ENCODE measurements around the gene CTF1. TPM values are rescaled to one million over a fixed set of nuclear protein-coding genes. Genes with fewer than 3 reads are reported as not detected.
A peak's percentile ranks its signal among the peaks of the same experiment; 100 is the strongest.

The CTF1 gene
- total and polyA plus RNA-seq, 10 of the 15 experiments (the other 5 are each of a cell fraction or from before 2014, with no cell fraction given): 0.04 to 0.46 (median 0.11) TPM; not detected in 3

DNA sequence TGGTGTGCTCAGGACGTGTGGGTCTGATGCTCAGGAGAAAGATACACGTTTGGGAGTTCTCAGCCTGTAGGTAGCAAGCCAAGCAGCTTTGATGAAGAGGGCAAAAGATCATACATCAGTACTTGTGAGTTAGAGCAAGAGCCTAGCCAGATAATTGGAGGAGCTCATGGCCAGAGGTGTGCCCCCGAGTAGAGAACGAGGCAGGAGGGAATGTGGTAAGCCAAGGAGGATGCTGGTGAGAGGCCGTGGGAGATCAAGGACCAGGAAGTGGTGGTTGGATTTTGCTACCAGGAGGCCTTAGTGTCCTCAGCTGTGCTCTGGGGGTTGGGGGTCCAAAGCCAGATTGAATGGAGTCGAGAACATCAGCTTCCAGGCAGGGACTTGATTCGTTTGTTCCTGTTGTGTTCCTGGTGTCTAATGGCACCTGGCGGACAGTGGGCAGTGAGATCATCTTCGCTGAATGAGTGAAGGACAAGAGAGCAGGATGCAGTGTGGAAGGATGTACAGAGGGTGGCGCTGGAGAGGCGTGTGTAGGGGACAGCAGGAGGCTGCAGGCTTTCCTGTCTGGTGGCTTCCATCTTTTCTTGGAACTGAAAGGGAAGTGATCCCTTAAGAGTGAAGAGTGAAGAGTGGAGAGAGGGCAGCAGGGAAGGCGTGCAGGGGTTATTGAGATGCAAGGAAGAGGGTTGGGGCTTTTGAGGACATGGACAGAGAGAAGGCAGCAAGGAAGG is 38.6 kb downstream of the CTF1 start (continued):
- TF ChIP-seq, protein P1, sequence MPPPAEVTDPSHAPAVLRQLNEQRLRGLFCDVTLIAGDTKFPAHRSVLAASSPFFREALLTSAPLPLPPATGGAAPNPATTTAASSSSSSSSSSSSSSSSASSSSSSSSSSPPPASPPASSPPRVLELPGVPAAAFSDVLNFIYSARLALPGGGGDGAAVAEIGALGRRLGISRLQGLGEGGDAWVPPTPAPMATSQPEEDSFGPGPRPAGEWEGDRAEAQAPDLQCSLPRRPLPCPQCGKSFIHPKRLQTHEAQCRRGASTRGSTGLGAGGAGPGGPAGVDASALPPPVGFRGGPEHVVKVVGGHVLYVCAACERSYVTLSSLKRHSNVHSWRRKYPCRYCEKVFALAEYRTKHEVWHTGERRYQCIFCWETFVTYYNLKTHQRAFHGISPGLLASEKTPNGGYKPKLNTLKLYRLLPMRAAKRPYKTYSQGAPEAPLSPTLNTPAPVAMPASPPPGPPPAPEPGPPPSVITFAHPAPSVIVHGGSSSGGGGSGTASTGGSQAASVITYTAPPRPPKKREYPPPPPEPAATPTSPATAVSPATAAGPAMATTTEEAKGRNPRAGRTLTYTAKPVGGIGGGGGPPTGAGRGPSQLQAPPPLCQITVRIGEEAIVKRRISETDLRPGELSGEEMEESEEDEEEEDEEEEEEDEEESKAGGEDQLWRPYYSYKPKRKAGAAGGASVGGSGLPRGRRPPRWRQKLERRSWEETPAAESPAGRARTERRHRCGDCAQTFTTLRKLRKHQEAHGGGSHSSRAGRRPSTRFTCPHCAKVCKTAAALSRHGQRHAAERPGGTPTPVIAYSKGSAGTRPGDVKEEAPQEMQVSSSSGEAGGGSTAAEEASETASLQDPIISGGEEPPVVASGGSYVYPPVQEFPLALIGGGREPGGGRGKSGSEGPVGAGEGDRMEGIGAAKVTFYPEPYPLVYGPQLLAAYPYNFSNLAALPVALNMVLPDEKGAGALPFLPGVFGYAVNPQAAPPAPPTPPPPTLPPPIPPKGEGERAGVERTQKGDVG (CRISPR knock-in tag; IDR thresholded peaks at IDR 0.05): no peak
- no peak for TF ChIP-seq SPI1 (IDR thresholded peaks at IDR 0.05; ENCODE audit: borderline replicate concordance, insufficient read depth, low read depth, low read length)
- TF ChIP-seq JUND (IDR thresholded peaks at IDR 0.05; ENCODE audit: low read depth, low read length): no peak
- 0 out of 2 replicates have a peak, but pooled peaks have one; percentile 12 for TF ChIP-seq POLR2A (IDR thresholded peaks at IDR 0.05; ENCODE audit: low read depth, low read length)
- TF ChIP-seq, protein P2, sequence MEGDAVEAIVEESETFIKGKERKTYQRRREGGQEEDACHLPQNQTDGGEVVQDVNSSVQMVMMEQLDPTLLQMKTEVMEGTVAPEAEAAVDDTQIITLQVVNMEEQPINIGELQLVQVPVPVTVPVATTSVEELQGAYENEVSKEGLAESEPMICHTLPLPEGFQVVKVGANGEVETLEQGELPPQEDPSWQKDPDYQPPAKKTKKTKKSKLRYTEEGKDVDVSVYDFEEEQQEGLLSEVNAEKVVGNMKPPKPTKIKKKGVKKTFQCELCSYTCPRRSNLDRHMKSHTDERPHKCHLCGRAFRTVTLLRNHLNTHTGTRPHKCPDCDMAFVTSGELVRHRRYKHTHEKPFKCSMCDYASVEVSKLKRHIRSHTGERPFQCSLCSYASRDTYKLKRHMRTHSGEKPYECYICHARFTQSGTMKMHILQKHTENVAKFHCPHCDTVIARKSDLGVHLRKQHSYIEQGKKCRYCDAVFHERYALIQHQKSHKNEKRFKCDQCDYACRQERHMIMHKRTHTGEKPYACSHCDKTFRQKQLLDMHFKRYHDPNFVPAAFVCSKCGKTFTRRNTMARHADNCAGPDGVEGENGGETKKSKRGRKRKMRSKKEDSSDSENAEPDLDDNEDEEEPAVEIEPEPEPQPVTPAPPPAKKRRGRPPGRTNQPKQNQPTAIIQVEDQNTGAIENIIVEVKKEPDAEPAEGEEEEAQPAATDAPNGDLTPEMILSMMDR (IDR thresholded peaks at IDR 0.05 in 2 of 3, conservative IDR thresholded peaks at IDR 0.05 in 1 of 3; ENCODE audit: control insufficient read depth in 2 of 3, extremely low read depth in 1 of 3, insufficient read depth in 1 of 3, low read depth in 3 of 3, low read length in 3 of 3): peak; percentile 48 to 58 (median 58); a peak in 5 of 6 replicates
- TF ChIP-seq HDAC6 (IDR thresholded peaks at IDR 0.05; ENCODE audit: unreplicated experiment): no peak
- TF ChIP-seq SP1 (IDR thresholded peaks at IDR 0.05; ENCODE audit: low read depth, low read length): no peak
- TF ChIP-seq, protein P3, sequence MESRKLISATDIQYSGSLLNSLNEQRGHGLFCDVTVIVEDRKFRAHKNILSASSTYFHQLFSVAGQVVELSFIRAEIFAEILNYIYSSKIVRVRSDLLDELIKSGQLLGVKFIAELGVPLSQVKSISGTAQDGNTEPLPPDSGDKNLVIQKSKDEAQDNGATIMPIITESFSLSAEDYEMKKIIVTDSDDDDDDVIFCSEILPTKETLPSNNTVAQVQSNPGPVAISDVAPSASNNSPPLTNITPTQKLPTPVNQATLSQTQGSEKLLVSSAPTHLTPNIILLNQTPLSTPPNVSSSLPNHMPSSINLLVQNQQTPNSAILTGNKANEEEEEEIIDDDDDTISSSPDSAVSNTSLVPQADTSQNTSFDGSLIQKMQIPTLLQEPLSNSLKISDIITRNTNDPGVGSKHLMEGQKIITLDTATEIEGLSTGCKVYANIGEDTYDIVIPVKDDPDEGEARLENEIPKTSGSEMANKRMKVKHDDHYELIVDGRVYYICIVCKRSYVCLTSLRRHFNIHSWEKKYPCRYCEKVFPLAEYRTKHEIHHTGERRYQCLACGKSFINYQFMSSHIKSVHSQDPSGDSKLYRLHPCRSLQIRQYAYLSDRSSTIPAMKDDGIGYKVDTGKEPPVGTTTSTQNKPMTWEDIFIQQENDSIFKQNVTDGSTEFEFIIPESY (IDR thresholded peaks at IDR 0.05): no peak
- no peak for TF ChIP-seq SREBF1 (IDR thresholded peaks at IDR 0.05; ENCODE audit: low read length)
- TF ChIP-seq SRF (IDR thresholded peaks at IDR 0.05; ENCODE audit: low read depth in 2 of 2, low read length in 2 of 2): no peak
- TF ChIP-seq ZNF207 (IDR thresholded peaks at IDR 0.05; ENCODE audit: borderline replicate concordance): no peak
- peak; percentile 30; the same call in 1 of the 2 replicates for TF ChIP-seq RAD21 (IDR thresholded peaks at IDR 0.05; ENCODE audit: insufficient read depth, low read depth, low read length)
- no peak for TF ChIP-seq MEF2A (IDR thresholded peaks at IDR 0.05; ENCODE audit: insufficient read depth, low read depth, low read length)

All from GM12878 (cell line).